Left hindlimb (tissue), 1 donor: Measurements from ENCODE around the gene AEBP2.
"Not testable (repeated sequence)": the region's sequence is repeated elsewhere in the genome, so short reads cannot be mapped to it uniquely, and the experiment has no call there.

Experiments
- DNase-seq: peaks from one replicate; pipeline ENCODE4 v3.0.0-alpha.2; 2018

AEBP2 gene

GRCh38 chr12:19517583-19517982 is 78.3 kb downstream of the AEBP2 start:
- DNase-seq = peak; percentile 42

GRCh38 chr12:19518209-19518608 is 78.9 kb downstream of the AEBP2 start:
- DNase-seq = no peak

- no peak for DNase-seq
Measured at GRCh38 chr12:19520646-19521415, 81.5 kb downstream of the AEBP2 start.

GRCh38 chr12:19525274-19525673 is 86.0 kb downstream of the AEBP2 start:
- DNase-seq = no peak

GRCh38 chr12:19527866-19528265 is 88.6 kb downstream of the AEBP2 start:
- no peak for DNase-seq

- no peak for DNase-seq
Measured at GRCh38 chr12:19528750-19529149, 89.5 kb downstream of the AEBP2 start.

GRCh38 chr12:19529951-19530636 is 90.8 kb downstream of the AEBP2 start:
- no peak for DNase-seq

GRCh38 chr12:19530637-19531023 is 91.3 kb downstream of the AEBP2 start:
- DNase-seq = no peak

GRCh38 chr12:19533567-19533966 is 94.3 kb downstream of the AEBP2 start:
- DNase-seq = no peak

GRCh38 chr12:19539071-19539470 is 99.8 kb downstream of the AEBP2 start:
- DNase-seq = no peak

- no peak for DNase-seq
Measured at GRCh38 chr12:19539836-19540235, 100.5 kb downstream of the AEBP2 start.

- DNase-seq = no peak
Measured at GRCh38 chr12:19542606-19543005, 103.3 kb downstream of the AEBP2 start.

GRCh38 chr12:19544353-19544752 is 105.1 kb downstream of the AEBP2 start:
- no peak for DNase-seq

GRCh38 chr12:19545301-19545700 is 106.0 kb downstream of the AEBP2 start:
- no peak for DNase-seq

- DNase-seq = no peak
Measured at GRCh38 chr12:19546027-19546426, 106.7 kb downstream of the AEBP2 start.

- no peak for DNase-seq
Measured at GRCh38 chr12:19546611-19547162, 107.4 kb downstream of the AEBP2 start.

- no peak for DNase-seq
Measured at GRCh38 chr12:19547271-19547671, 108.0 kb downstream of the AEBP2 start.

- DNase-seq = no peak
Measured at GRCh38 chr12:19548834-19549233, 109.5 kb downstream of the AEBP2 start.

- no peak for DNase-seq
Measured at GRCh38 chr12:19550626-19551025, 111.3 kb downstream of the AEBP2 start.

- not testable (repeated sequence) for DNase-seq
Measured at GRCh38 chr12:19552441-19553097, 113.3 kb downstream of the AEBP2 start.

GRCh38 chr12:19553175-19553574 is 113.9 kb downstream of the AEBP2 start:
- no peak for DNase-seq

- DNase-seq = no peak
Measured at GRCh38 chr12:19561411-19561961, 122.2 kb downstream of the AEBP2 start.
